ENCODE measurements around the gene ENO3. TPM values are rescaled to one million over a fixed set of nuclear protein-coding genes. Genes with fewer than 3 reads are reported as not detected.
A peak's percentile ranks its signal among the peaks of the same experiment; 100 is the strongest.

Gene ENO3
- total RNA-seq, 1 donor from 2014 or later = 24.0 TPM

DNA sequence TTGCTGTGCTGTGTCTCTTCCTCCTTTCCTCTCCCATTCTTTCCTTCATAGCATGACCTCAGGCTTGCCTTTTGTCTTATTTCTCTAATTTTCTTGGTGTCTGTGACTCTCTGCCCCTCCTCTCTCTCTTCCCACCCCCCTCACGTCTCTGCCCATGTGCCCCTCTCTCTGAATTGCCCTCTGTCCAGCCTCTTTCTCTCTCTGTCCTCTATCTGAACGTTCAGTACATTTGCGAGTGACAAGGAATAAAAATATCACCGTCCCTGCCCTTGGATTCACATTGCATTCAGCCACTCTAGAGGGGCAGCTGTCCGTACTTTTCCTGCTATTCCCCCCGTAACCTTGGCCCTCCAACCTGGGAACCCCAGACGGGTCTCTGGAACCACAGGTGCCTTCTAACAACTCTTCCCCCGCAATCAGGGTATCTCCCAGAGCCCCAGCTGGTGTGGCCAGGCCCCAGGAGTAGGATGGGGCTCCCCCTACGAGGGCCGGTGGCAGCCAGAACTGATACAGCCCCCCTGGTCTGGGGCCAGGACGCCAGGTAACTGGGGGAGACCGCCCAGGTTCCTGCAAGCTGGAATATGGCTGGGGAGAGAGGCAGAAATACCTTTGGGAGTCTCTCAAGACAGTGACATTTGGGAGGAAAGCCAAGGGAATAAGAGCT is 48.6 kb downstream of the ENO3 start:
- peak overlapping the region; percentile 89 for H3K4me3 Mint-ChIP-seq
- peak overlapping the region; percentile 87 for H3K27ac Mint-ChIP-seq
- DNase-seq (ENCODE audit: extremely low spot score, unreplicated experiment) = no peak
- peaks cover 10% of the 10 kb centered on the region for H3K4me1 Mint-ChIP-seq (ENCODE audit: unreplicated experiment)
- H3K36me3 Mint-ChIP-seq = peaks cover 17% of the 10 kb centered on the region
- peaks cover 3% of the 10 kb centered on the region for H3K27me3 Mint-ChIP-seq
- H3K9me3 Mint-ChIP-seq = no peaks in the 10 kb centered on the region
- TF ChIP-seq, protein P1, sequence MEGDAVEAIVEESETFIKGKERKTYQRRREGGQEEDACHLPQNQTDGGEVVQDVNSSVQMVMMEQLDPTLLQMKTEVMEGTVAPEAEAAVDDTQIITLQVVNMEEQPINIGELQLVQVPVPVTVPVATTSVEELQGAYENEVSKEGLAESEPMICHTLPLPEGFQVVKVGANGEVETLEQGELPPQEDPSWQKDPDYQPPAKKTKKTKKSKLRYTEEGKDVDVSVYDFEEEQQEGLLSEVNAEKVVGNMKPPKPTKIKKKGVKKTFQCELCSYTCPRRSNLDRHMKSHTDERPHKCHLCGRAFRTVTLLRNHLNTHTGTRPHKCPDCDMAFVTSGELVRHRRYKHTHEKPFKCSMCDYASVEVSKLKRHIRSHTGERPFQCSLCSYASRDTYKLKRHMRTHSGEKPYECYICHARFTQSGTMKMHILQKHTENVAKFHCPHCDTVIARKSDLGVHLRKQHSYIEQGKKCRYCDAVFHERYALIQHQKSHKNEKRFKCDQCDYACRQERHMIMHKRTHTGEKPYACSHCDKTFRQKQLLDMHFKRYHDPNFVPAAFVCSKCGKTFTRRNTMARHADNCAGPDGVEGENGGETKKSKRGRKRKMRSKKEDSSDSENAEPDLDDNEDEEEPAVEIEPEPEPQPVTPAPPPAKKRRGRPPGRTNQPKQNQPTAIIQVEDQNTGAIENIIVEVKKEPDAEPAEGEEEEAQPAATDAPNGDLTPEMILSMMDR (conservative IDR thresholded peaks at IDR 0.05) = no peak

DNA sequence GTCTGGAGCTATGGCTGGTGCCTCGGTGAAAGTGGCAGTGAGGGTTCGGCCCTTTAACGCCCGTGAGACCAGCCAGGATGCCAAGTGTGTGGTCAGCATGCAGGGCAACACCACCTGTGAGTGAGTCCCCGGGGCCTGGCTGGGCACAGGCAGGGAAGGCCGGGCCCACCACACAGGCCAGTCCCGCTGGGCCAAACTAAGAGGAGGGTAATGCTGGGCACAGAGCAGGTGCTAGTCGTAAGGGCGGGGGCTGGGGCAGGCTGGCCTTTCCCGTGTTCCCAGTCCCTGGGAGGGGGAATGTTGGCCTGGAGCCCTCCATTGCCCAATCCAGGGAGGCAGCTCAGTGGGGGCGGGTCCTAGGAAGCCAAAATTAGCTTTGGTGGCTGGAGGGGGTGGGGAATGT is 49.3 kb downstream of the ENO3 start:
- Mint-ChIP-seq H3K27me3 (peaks cover 3% of the 10 kb centered on the region), H3K36me3 (peaks cover 19% of the 10 kb centered on the region), H3K4me3 (peak overlapping the region; percentile 34), H3K4me1 (ENCODE audit: unreplicated experiment) (peaks cover 10% of the 10 kb centered on the region), H3K9me3 (no peaks in the 10 kb centered on the region), H3K27ac (no peak overlapping the region)
- DNase-seq (ENCODE audit: extremely low spot score, unreplicated experiment) = no peak
- TF ChIP-seq, protein P1 (conservative IDR thresholded peaks at IDR 0.05) = no peak

DNA sequence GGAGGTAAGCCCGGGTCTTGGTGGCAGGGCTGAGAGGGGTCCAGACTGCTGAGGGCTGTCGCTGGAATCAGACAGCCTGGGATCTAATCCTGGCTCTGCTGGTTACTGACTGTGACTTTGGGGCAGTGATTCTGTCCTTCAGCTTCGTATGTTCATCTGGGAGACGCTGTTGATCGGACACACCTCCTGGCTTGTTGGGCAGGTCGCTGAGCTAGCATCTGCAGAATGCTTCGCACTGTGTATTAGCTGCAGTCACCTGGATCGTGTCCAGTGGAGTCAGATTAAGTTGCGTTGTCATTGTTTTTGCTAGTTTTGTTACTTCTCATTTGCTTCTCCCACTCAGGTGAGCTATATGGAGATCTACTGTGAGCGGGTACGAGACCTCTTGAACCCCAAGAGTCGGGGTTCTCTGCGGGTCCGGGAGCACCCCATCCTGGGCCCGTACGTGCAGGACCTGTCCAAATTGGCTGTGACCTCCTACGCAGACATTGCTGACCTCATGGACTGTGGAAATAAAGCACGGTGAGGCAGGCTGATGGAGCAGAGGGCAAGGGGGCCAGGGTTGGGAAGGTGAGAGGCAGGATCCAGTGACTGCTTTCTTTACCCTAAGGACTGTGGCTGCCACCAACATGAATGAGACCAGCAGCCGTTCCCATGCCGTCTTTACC is 51.3 kb downstream of the ENO3 start:
- H3K27me3 Mint-ChIP-seq = no peaks in the 10 kb centered on the region
- DNase-seq (ENCODE audit: extremely low spot score, unreplicated experiment) = no peak
- no peaks in the 10 kb centered on the region for H3K9me3 Mint-ChIP-seq
- no peak overlapping the region for H3K4me3 Mint-ChIP-seq
- no peak overlapping the region for H3K27ac Mint-ChIP-seq
- H3K4me1 Mint-ChIP-seq (ENCODE audit: unreplicated experiment) = peaks cover 10% of the 10 kb centered on the region
- H3K36me3 Mint-ChIP-seq = peaks cover 25% of the 10 kb centered on the region
- TF ChIP-seq, protein P1 (conservative IDR thresholded peaks at IDR 0.05) = no peak

DNA sequence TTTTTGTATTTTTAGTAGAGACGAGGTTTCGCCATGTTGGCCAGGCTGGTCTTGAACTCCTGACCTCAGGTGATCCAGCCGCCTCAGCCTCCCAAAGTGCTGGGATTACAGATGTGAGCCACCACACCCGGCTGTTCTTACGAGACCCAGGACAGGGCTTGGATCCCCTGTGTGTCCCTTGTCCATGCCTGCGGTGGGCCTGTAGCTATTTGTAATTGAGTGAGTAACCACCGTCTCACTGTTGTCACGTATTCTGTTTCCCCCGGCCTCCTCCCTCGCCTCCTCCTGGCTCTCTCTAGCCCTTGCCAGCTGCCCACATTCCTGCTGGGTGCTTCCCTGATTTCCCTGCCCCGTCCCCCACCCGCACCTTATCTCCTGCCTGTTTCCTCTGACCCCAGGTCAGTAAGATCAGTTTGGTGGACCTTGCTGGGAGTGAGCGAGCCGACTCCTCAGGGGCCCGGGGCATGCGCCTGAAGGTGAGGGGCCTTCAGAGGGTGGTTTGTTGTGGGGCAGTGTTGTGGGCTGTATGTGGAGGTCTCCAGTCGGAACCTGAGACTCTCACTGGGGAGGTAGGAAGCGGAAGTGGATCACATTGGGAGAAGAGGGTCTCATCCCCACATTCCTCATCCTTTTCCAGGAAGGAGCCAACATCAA is 52.4 kb downstream of the ENO3 start:
- TF ChIP-seq, protein P1 (conservative IDR thresholded peaks at IDR 0.05) = no peak
- no peaks in the 10 kb centered on the region for H3K27me3 Mint-ChIP-seq
- no peak overlapping the region for H3K4me3 Mint-ChIP-seq
- H3K36me3 Mint-ChIP-seq = peaks cover 34% of the 10 kb centered on the region
- no peak for DNase-seq (ENCODE audit: extremely low spot score, unreplicated experiment)
- H3K27ac Mint-ChIP-seq = no peak overlapping the region
- H3K4me1 Mint-ChIP-seq (ENCODE audit: unreplicated experiment) = peaks cover 10% of the 10 kb centered on the region
- no peaks in the 10 kb centered on the region for H3K9me3 Mint-ChIP-seq

Small RNA genes lying within 50 kb of the gene (microRNA-seq; reads per million reads assigned to microRNA genes)
- gene MIR6864 = not detected
- gene MIR6865 = not detected

Other genes starting within 250 kb of the ENO3 start
- gene PELP1, start 247.0 kb upstream of the ENO3 start, total RNA-seq (ENCODE audit: low replicate concordance) = 72.7 and 92.9 TPM in 2 replicates
- 22.9 and 47.4 TPM in 2 replicates for gene ARRB2, start 240.5 kb upstream of the ENO3 start, total RNA-seq (ENCODE audit: low replicate concordance)
- gene MED11, start 219.7 kb upstream of the ENO3 start, total RNA-seq (ENCODE audit: low replicate concordance) = 17.6 and 21.8 TPM in 2 replicates
- gene ZMYND15, start 211.3 kb upstream of the ENO3 start, total RNA-seq (ENCODE audit: low replicate concordance) = 0.70 and 1.4 TPM in 2 replicates
- 15.2 and 23.0 TPM in 2 replicates for gene CXCL16, start 211.2 kb upstream of the ENO3 start, total RNA-seq (ENCODE audit: low replicate concordance)
- 5.3 and 9.6 TPM in 2 replicates for gene TM4SF5, start 179.2 kb upstream of the ENO3 start, total RNA-seq (ENCODE audit: low replicate concordance)
- gene VMO1, start 164.8 kb upstream of the ENO3 start, total RNA-seq (ENCODE audit: low replicate concordance) = 1.2 and 1.8 TPM in 2 replicates
- 4.7 and 9.8 TPM in 2 replicates for gene GLTPD2, start 162.2 kb upstream of the ENO3 start, total RNA-seq (ENCODE audit: low replicate concordance)
- gene PSMB6, start 155.0 kb upstream of the ENO3 start, total RNA-seq (ENCODE audit: low replicate concordance) = 117 and 124 TPM in 2 replicates
- 58.7 and 69.3 TPM in 2 replicates for gene PLD2, start 144.0 kb upstream of the ENO3 start, total RNA-seq (ENCODE audit: low replicate concordance)
- gene MINK1, start 117.8 kb upstream of the ENO3 start, total RNA-seq (ENCODE audit: low replicate concordance) = 111 and 204 TPM in 2 replicates
- gene C17orf107, start 51.6 kb upstream of the ENO3 start, total RNA-seq (ENCODE audit: low replicate concordance) = 4.4 and 9.3 TPM in 2 replicates
- 0.27 and 0.52 TPM in 2 replicates for gene CHRNE, start 48.0 kb upstream of the ENO3 start, total RNA-seq (ENCODE audit: low replicate concordance)
- gene GP1BA, start 18.8 kb upstream of the ENO3 start, total RNA-seq (ENCODE audit: low replicate concordance) = not detected in 2 replicates
- 60.2 and 63.6 TPM in 2 replicates for gene SLC25A11, start 11.1 kb upstream of the ENO3 start, total RNA-seq (ENCODE audit: low replicate concordance)
- 98.8 and 132 TPM in 2 replicates for gene RNF167, start 10.9 kb upstream of the ENO3 start, total RNA-seq (ENCODE audit: low replicate concordance)
- gene PFN1, start 2.6 kb upstream of the ENO3 start, total RNA-seq (ENCODE audit: low replicate concordance) = 404 and 455 TPM in 2 replicates
- 60.5 and 73.1 TPM in 2 replicates for gene SPAG7, start 16.7 kb downstream of the ENO3 start, total RNA-seq (ENCODE audit: low replicate concordance)
- gene CAMTA2, start 36.6 kb downstream of the ENO3 start, total RNA-seq (ENCODE audit: low replicate concordance) = 26.3 and 35.6 TPM in 2 replicates
- 0.72 and 0.86 TPM in 2 replicates for gene INCA1, start 46.4 kb downstream of the ENO3 start, total RNA-seq (ENCODE audit: low replicate concordance)
- 102 and 130 TPM in 2 replicates for gene KIF1C, start 46.8 kb downstream of the ENO3 start, total RNA-seq (ENCODE audit: low replicate concordance)
- gene SLC52A1, start 84.3 kb downstream of the ENO3 start, total RNA-seq (ENCODE audit: low replicate concordance) = 0.19 and 1.5 TPM in 2 replicates
- gene ZFP3, start 127.3 kb downstream of the ENO3 start, total RNA-seq (ENCODE audit: low replicate concordance) = 0.53 and 2.3 TPM in 2 replicates
- gene ZNF232, start 160.8 kb downstream of the ENO3 start, total RNA-seq (ENCODE audit: low replicate concordance) = 16.2 and 25.8 TPM in 2 replicates
- gene USP6, start 164.9 kb downstream of the ENO3 start, total RNA-seq (ENCODE audit: low replicate concordance) = 0.07 and 0.22 TPM in 2 replicates
- gene ZNF594, start 240.7 kb downstream of the ENO3 start, total RNA-seq (ENCODE audit: low replicate concordance) = 8.9 and 20.3 TPM in 2 replicates

All from type B pancreatic cell (in vitro differentiated cells).